ENCODE data around the gene ZNF575. TPM values are rescaled to one million over a fixed set of nuclear protein-coding genes. Genes with fewer than 3 reads are reported as not detected.

Gene ZNF575
- total RNA-seq, 1 experiment from 2014 or later = not detected

GRCh38 chr19:43584484-43584883 lies 51.5 kb downstream of the ZNF575 start:
- Histone ChIP-seq H3K27me3 (ENCODE audit: insufficient read depth, low read length) (no peaks in the 10 kb centered on the region), H2BK12ac (ENCODE audit: insufficient read length, low read depth, low read length) (no peak overlapping the region), H2BK20ac (ENCODE audit: low read depth, low read length, poor library complexity, severe bottlenecking) (no peak overlapping the region), H4K91ac (ENCODE audit: insufficient read length, low read depth, low read length) (no peak overlapping the region), H3K79me2 (ENCODE audit: insufficient read depth, low read length) (no peaks in the 10 kb centered on the region), H3K14ac (ENCODE audit: insufficient read depth, low read length) (no peak overlapping the region), H3K18ac (ENCODE audit: insufficient read length, low read depth, low read length) (no peak overlapping the region), H2BK5ac (ENCODE audit: insufficient read length, low read length) (no peak overlapping the region), H2AFZ (ENCODE audit: low read length) (no peak overlapping the region), H3K79me1 (ENCODE audit: insufficient read depth, low read depth, low read length, poor library complexity, severe bottlenecking) (no peaks in the 10 kb centered on the region), H3K23me2 (ENCODE audit: insufficient read length, low read depth, low read length, poor library complexity, severe bottlenecking) (peaks cover 5% of the 10 kb centered on the region), H4K20me1 (ENCODE audit: control insufficient read depth, insufficient read depth, insufficient read length) (no peaks in the 10 kb centered on the region), H3K27ac (ENCODE audit: insufficient read length, low read depth, low read length) (no peak overlapping the region), H4K8ac (replicated peaks; ENCODE audit: insufficient read length, low read depth, low read length) (no peak overlapping the region), H2BK15ac (ENCODE audit: low read depth, low read length) (no peak overlapping the region), H3K4me1 (ENCODE audit: insufficient read depth, low read length) (no peaks in the 10 kb centered on the region), H3K56ac (ENCODE audit: insufficient read length, low read depth, low read length) (no peak overlapping the region), H3K23ac (ENCODE audit: insufficient read length, low read depth, low read length) (no peak overlapping the region), H3K9me3 (ENCODE audit: control insufficient read depth, low read depth, low read length) (no peaks in the 10 kb centered on the region), H2AK5ac (ENCODE audit: insufficient read length, low read length) (no peak overlapping the region), H3K4ac (ENCODE audit: low read depth, low read length) (no peak overlapping the region), H3T11ph (ENCODE audit: low read length) (no peak overlapping the region), H3K4me2 (ENCODE audit: insufficient read depth, insufficient read length, low read length) (no peak overlapping the region), H3K9ac (ENCODE audit: extremely low read depth, insufficient read length, low read length) (no peak overlapping the region), H2BK120ac (ENCODE audit: low read depth, low read length, poor library complexity, severe bottlenecking) (no peak overlapping the region), H4K5ac (ENCODE audit: insufficient read length, low read depth, low read length) (no peak overlapping the region)
- DNase-seq = no peak
- Mint-ChIP-seq H3K27ac (0 out of 7 replicates have a peak overlapping the region, but pooled peaks of 1 of the 3 experiments have one; percentile 35), H3K4me1 (peaks cover 14 to 16% of the 10 kb centered on the region in 2 experiments), H3K27me3 (ENCODE audit: low read depth) (no peaks in the 10 kb centered on the region), H3K4me3 (no peak overlapping the region), H3K36me3 (ENCODE audit: insufficient read depth in 1 of 3, low read depth in 3 of 3) (peaks cover 2 to 22% (median 16%) of the 10 kb centered on the region in 3 experiments; a peak in 4 of 7 replicates), H3K9me3 (no peaks in the 10 kb centered on the region)
- no CpG with 5 or more reads among the region's 1 CpG for WGBS (ENCODE audit: extremely low coverage, insufficient read length, low lambda C conversion rate)
- no peak for TF ChIP-seq CTCF (conservative IDR thresholded peaks at IDR 0.05)

Other genes with a start within 250 kb of the ZNF575 start
- 0.09 TPM in 1 of 2 replicates, not detected in the other for gene CD177, start 179.5 kb upstream of the ZNF575 start, total RNA-seq (2021)
- not detected in 2 replicates for gene TEX101, start 118.3 kb upstream of the ZNF575 start, total RNA-seq (2021)
- gene LYPD3, start 67.6 kb upstream of the ZNF575 start, total RNA-seq (2021) = 1.8 TPM in 2 replicates
- 6.7 and 8.5 TPM in 2 replicates for gene PHLDB3, start 28.4 kb upstream of the ZNF575 start, total RNA-seq (2021)
- 18.8 and 20.4 TPM in 2 replicates for gene ETHE1, start 6.0 kb upstream of the ZNF575 start, total RNA-seq (2021)
- 38.0 and 42.8 TPM in 2 replicates for gene XRCC1, start 42.3 kb downstream of the ZNF575 start, total RNA-seq (2021)
- 11.4 and 11.9 TPM in 2 replicates for gene PINLYP, start 42.6 kb downstream of the ZNF575 start, total RNA-seq (2021)
- 24.1 and 25.4 TPM in 2 replicates for gene IRGQ, start 62.9 kb downstream of the ZNF575 start, total RNA-seq (2021)
- gene ZNF576, start 63.4 kb downstream of the ZNF575 start, total RNA-seq (2021) = 16.3 and 19.7 TPM in 2 replicates
- 0.44 and 0.70 TPM in 2 replicates for gene SRRM5, start 78.9 kb downstream of the ZNF575 start, total RNA-seq (2021)
- gene ZNF428, start 86.4 kb downstream of the ZNF575 start, total RNA-seq (2021) = 30.3 and 31.3 TPM in 2 replicates
- gene CADM4, start 106.7 kb downstream of the ZNF575 start, total RNA-seq (2021) = 10.2 and 12.5 TPM in 2 replicates
- gene PLAUR, start 137.0 kb downstream of the ZNF575 start, total RNA-seq (2021) = 13.7 and 15.7 TPM in 2 replicates
- not detected in 2 replicates for gene IRGC, start 182.9 kb downstream of the ZNF575 start, total RNA-seq (2021)
- 47.9 and 52.2 TPM in 2 replicates for gene SMG9, start 221.8 kb downstream of the ZNF575 start, total RNA-seq (2021)
- 0.26 TPM in 1 of 2 replicates, not detected in the other for gene KCNN4, start 247.8 kb downstream of the ZNF575 start, total RNA-seq (2021)